GM21423 (cell line): ENCODE results near the gene CHDH.

ENCODE experiments used
- ATAC-seq: cut with Tn5 transposase; IDR thresholded peaks from one replicate; pipeline ENCODE4 v1.9.1; 2021; ENCODE audit warnings: mild to moderate bottlenecking, moderate library complexity; ENCODE audit not compliant: unreplicated experiment

CHDH gene

DNA sequence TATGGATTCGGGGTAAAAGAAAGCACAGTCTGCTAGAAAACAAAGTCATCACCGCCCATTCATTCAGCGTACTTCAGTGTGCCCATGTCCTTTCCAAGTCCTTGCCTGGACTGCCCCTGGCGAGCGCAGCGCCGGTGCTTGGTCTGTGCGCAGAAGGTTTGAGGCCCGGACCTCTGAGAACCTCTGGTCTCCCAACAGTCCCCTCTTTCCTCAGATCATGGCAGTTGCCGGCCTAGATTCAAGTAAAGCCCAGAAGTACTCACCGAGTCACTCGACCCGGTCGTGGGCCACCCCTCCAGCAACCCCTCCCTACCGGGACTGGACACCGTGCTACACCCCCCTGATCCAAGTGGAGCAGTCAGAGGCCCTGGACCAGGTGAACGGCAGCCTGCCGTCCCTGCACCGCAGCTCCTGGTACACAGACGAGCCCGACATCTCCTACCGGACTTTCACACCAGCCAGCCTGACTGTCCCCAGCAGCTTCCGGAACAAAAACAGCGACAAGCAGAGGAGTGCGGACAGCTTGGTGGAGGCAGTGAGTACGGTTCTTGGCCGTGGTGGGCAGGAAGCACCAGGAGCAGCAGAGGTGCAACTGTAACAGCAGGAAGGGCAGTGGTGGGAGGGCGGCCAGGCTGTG is 36.3 kb downstream of the CHDH start:
- no peak for ATAC-seq

DNA sequence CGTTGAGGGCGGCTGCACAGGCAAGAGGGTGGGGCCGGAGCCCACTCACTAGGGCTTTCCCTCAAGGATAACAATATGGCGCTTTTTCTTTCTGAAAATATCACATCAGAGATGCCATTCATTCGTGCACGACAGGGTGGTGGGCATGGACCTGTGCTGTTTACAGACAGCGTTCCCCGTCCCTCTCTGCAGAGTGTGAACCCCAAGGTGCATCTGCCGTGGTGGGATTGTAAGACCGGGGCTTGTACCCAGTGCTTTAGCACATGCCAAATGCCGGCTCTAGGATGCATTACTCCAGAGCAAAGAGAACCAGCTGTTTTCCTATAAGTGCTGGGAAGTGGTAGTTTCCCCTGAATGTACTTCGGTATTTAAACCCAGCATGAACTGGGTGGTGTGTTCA is 37.0 kb downstream of the CHDH start:
- ATAC-seq, result no peak

GRCh38 chr3:53808496-53808895 is 37.7 kb downstream of the CHDH start:
- no peak for ATAC-seq

DNA sequence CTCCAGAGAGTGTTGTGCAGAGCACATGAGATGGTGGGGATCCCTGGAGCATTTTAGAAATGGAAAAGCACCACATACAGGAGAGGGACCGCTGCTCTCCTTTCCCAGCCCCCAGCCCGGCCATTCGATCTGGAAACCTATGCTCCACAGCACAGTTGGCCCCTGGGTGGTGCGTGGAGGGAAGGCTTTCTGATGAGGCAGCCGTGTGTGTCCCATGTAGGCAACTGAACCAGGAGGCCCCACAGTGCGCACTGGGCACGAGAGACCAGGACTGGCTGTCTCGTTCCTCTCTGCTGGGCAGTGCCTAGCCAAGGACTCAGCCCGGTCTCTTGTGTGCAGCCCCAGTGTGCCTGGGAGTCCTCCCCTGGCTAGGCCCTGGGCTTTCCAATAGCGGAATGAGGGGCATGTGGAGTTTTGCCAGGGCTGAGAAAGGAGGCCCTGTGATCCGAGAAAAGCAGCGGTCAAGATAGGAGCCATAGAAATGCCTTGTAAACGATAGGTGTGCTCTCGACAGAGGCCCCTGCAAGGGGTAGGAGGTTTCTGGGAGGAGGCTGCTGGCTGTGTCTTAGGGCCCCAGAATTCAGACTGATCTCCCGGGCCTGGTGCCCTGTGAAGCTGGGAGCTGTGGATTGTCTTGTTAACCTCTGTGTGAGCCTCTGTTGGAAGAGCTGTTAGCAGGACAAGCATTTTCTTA is 39.0 kb downstream of the CHDH start:
- no peak for ATAC-seq

GRCh38 chr3:53806182-53807116 is 39.8 kb downstream of the CHDH start:
- ATAC-seq, result peak; percentile 64

- ATAC-seq, result no peak
These were observed 40.6 kb downstream of the CHDH start for GRCh38 chr3:53805463-53806159.

DNA sequence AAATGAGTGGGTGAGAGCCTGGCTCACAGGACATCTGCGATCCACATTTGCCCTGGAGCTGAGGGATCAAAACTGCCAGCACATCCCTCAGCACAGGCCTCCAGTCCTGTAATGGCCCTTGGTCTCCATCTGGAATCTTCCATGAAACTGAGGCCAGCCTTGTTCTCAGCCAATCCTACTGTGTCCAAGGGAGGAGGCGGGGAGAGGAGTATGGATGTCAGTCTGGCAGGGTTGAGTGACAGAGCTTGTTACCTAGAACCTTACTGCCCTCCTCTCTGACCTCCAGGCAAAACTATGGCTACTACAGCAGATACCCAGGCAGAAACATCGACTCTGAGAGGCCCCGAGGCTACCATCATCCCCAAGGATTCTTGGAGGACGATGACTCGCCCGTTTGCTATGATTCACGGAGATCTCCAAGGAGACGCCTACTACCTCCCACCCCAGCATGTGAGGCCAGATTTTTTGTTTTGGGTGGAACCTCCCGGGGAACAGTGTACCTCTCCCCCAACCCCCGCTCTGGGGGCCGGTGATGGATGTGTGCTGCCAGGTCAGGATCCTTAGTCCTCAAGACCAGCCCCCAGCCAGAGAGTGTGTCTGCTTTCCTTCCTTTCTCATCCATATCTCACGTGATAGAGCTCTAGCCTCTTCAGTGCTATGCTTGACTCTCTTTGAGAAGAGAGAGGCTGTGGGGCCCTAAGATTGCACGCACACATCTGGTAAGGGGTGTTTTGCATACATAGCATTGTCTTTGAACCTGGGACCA is 41.3 kb downstream of the CHDH start:
- peak; percentile 56 for ATAC-seq

- ATAC-seq, result no peak
These were observed 42.2 kb downstream of the CHDH start for GRCh38 chr3:53803816-53804695.

DNA sequence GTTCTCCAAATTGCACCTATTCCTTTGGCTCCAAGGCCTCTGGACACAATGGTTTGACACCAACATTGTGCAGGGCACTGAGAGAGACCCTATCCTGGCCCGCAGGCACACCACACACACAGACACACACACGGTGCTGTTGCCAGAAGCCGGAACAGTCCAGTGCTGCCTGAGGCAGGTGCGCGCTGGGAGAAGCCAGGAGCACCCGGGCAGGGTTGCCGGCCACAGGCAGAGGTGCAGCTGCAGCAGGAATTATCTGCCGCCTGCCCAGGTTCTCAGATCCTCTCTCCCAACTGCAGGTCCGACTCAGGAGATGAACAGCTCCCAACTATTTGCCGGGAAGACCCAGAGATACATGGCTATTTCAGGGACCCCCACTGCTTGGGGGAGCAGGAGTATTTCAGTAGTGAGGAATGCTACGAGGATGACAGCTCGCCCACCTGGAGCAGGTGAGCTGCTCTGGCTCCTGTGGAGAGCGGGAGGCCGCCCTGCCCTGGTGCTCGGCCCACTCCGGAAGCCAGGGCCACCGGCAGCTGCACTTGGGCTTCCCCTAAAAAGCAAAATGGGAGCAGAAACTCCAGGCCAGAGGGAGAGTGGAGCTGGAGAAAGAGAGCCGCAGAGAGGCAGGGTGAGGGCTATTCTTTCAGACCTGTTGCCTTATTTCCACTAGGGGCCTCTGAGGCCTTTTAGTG is 42.9 kb downstream of the CHDH start:
- ATAC-seq, result no peak

GRCh38 chr3:53802256-53802880 is 43.9 kb downstream of the CHDH start:
- no peak for ATAC-seq

DNA sequence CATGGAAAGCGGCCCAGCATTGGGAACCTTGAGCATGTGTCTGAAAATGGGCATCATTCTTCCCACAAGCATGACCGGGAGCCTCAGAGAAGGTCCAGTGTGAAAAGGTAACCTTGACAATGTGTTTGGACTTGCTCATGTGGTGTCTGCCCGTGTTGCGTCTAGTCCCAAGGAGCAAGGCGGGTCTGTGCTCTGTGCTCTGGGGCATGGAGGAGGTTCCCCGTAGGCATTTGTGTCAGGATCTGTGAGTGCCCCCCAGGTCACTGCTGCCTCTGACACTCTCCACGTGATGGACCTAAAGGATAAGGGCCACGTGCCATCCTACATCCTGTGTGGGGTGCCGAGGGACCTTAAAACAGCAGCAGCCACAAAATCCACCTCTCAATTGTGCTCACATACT is 44.9 kb downstream of the CHDH start:
- ATAC-seq, result no peak

GRCh38 chr3:53800041-53800906 is 45.9 kb downstream of the CHDH start:
- ATAC-seq, result no peak

DNA sequence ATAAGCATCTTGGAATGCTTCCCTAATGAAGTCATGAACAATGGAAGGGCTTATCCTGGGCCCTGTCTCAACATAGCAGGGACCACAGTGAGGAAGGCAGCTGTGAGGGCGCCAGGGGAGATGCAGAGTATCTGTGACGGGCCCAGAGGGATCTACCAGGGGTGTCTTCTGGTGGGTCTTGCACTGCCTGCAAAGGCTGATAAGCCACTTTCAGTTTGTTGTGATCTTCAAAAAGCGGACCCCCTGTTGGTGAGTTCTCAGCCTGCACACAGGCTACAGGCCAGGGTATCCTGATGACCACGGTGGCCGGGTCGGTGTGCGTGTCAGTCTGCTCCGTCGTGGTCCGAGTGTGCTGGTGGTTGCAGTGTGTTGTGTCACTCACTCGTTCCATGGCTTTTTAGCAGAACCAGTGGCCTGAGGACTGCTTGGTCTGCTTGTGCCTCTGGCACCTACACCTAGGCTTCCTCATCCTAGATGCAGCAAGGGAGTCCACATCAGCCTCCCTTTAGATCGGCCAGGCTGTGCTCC is 46.8 kb downstream of the CHDH start:
- ATAC-seq, result no peak

GRCh38 chr3:53798144-53798543 is 48.1 kb downstream of the CHDH start:
- ATAC-seq, result no peak

GRCh38 chr3:53795789-53796560 is 50.2 kb downstream of the CHDH start:
- no peak for ATAC-seq

DNA sequence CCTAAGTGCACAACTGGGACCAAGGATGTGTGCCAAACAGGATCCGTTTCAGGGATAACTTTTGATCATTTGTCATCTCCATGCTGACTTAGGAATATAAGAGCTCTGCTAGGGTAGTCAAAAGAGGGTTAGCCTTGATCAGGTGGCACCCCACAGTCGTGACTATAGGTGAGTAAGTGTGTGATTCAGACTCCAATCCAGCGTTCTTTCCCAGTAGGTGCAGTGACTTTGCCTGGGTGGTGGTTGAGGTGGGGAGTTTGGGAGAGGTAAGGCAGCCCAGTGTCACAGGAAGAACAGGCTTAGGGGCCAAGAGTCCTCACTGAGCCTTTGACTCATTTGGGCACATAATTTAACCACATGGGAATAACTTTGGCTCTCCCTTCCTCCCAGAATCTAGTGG is 51.0 kb downstream of the CHDH start:
- ATAC-seq, result no peak
